ENCODE data around the gene PHOX2A. TPM values are rescaled to one million over a fixed set of nuclear protein-coding genes. Genes with fewer than 3 reads are reported as not detected.

PHOX2A gene
- total and polyA plus RNA-seq, 2 of the 13 experiments (the other 11 are each of a cell fraction or from before 2014, with no cell fraction given): not detected

DNA sequence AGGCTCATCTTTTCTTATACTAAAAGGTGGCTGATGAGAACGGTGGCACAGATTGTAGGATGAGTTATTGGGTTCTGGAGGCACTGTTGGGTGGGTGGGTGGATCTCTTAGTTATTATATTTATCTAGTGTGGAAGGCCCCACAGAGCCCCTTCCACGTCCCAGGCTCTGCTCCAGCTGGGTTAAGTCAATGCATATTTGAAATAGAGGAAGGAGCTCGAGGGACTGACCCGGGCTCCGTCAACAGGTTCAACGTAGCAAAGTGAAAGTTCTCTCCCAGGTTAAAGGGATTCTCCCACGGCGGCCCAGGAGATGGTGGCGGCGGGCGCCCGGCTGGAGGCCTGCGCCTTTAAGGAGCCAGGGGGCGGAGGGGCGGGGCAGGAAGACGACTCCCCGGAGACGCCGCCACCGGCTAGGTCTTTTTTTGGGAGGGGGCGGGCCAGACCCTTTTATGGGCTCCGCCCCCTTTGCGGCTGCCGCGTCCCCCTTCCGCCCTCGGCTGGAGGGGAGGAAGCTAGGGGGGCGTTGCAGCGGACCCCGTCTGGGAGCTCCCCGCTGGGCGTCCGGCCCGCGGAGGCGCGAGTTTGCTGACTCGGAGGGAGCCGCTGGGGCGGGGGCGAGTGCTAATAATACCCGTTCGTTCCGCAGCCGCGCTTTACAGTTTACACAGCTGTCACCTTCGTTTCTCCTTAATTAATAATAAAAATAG, 20.9 kb downstream of the PHOX2A start (continued):
- TF ChIP-seq PAXIP1 (CRISPR knock-in tag; conservative IDR thresholded peaks at IDR 0.05) (peak; percentile 30; the same call in 1 of the 2 replicates), ESRRA (CRISPR knock-in tag; IDR thresholded peaks at IDR 0.05; ENCODE audit: low read depth) (no peak), ZFP36L1 (CRISPR knock-in tag; IDR thresholded peaks at IDR 0.05) (no peak), PHF8 (CRISPR knock-in tag; IDR thresholded peaks at IDR 0.05) (no peak; the same call in 1 of the 2 replicates), TEF (CRISPR knock-in tag; IDR thresholded peaks at IDR 0.05) (no peak), SP1 (IDR thresholded peaks at IDR 0.05) (no peak), SP1 (CRISPR knock-in tag; IDR thresholded peaks at IDR 0.05) (0 out of 2 replicates have a peak, but pooled peaks have one; percentile 32), PCBP2 (optimal IDR thresholded peaks at IDR 0.05; ENCODE audit: low read depth, low read length, poor library complexity, severe bottlenecking) (no peak), RBFOX2 (IDR thresholded peaks at IDR 0.05; ENCODE audit: low read depth, low read length) (peak; percentile 74), CREB1 (IDR thresholded peaks at IDR 0.05) (no peak), CREB1 (CRISPR knock-in tag; IDR thresholded peaks at IDR 0.05) (peak; percentile 57; the same call in 1 of the 2 replicates), ZMYM2 (CRISPR knock-in tag; IDR thresholded peaks at IDR 0.05) (no peak), ZNF367 (CRISPR knock-in tag; IDR thresholded peaks at IDR 0.05; ENCODE audit: borderline replicate concordance) (no peak), HNRNPL (IDR thresholded peaks at IDR 0.05; ENCODE audit: low read depth, low read length) (no peak), FOXK2 (IDR thresholded peaks at IDR 0.05) (no peak)
- TF ChIP-seq, protein P1, sequence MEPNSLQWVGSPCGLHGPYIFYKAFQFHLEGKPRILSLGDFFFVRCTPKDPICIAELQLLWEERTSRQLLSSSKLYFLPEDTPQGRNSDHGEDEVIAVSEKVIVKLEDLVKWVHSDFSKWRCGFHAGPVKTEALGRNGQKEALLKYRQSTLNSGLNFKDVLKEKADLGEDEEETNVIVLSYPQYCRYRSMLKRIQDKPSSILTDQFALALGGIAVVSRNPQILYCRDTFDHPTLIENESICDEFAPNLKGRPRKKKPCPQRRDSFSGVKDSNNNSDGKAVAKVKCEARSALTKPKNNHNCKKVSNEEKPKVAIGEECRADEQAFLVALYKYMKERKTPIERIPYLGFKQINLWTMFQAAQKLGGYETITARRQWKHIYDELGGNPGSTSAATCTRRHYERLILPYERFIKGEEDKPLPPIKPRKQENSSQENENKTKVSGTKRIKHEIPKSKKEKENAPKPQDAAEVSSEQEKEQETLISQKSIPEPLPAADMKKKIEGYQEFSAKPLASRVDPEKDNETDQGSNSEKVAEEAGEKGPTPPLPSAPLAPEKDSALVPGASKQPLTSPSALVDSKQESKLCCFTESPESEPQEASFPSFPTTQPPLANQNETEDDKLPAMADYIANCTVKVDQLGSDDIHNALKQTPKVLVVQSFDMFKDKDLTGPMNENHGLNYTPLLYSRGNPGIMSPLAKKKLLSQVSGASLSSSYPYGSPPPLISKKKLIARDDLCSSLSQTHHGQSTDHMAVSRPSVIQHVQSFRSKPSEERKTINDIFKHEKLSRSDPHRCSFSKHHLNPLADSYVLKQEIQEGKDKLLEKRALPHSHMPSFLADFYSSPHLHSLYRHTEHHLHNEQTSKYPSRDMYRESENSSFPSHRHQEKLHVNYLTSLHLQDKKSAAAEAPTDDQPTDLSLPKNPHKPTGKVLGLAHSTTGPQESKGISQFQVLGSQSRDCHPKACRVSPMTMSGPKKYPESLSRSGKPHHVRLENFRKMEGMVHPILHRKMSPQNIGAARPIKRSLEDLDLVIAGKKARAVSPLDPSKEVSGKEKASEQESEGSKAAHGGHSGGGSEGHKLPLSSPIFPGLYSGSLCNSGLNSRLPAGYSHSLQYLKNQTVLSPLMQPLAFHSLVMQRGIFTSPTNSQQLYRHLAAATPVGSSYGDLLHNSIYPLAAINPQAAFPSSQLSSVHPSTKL (CRISPR knock-in tag; IDR thresholded peaks at IDR 0.05): peak; percentile 39; the same call in 1 of the 2 replicates
- TF ChIP-seq, protein P2, sequence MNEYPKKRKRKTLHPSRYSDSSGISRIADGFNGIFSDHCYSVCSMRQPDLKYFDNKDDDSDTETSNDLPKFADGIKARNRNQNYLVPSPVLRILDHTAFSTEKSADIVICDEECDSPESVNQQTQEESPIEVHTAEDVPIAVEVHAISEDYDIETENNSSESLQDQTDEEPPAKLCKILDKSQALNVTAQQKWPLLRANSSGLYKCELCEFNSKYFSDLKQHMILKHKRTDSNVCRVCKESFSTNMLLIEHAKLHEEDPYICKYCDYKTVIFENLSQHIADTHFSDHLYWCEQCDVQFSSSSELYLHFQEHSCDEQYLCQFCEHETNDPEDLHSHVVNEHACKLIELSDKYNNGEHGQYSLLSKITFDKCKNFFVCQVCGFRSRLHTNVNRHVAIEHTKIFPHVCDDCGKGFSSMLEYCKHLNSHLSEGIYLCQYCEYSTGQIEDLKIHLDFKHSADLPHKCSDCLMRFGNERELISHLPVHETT (CRISPR knock-in tag; conservative IDR thresholded peaks at IDR 0.05): no peak
- TF ChIP-seq, protein P3, sequence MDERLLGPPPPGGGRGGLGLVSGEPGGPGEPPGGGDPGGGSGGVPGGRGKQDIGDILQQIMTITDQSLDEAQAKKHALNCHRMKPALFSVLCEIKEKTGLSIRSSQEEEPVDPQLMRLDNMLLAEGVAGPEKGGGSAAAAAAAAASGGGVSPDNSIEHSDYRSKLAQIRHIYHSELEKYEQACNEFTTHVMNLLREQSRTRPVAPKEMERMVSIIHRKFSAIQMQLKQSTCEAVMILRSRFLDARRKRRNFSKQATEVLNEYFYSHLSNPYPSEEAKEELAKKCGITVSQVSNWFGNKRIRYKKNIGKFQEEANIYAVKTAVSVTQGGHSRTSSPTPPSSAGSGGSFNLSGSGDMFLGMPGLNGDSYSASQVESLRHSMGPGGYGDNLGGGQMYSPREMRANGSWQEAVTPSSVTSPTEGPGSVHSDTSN (CRISPR knock-in tag; IDR thresholded peaks at IDR 0.05): no peak
- TF ChIP-seq, protein P4, sequence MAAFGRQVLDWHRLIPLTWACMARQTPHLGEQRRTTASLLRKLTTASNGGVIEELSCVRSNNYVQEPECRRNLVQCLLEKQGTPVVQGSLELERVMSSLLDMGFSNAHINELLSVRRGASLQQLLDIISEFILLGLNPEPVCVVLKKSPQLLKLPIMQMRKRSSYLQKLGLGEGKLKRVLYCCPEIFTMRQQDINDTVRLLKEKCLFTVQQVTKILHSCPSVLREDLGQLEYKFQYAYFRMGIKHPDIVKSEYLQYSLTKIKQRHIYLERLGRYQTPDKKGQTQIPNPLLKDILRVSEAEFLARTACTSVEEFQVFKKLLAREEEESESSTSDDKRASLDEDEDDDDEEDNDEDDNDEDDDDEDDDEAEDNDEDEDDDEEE (CRISPR knock-in tag; IDR thresholded peaks at IDR 0.05): no peak
